Spinal cord (tissue), 10 donors: Measurements from ENCODE around the gene NPIPB2. TPM values are rescaled to one million over a fixed set of nuclear protein-coding genes. Genes with fewer than 3 reads are reported as not detected.
"Not testable (repeated sequence)": the region's sequence is repeated elsewhere in the genome, so short reads cannot be mapped to it uniquely, and the experiment has no call there.

Source experiments
- DNase-seq, 6 donors: peaks; one replicate each; pipeline versions ENCODE4 v3.0.0 to v3.0.0-alpha.2; 2013 to 2015; ENCODE audit warnings: low spot score in 6 of 6, low read depth in 4 of 6
- H3K27ac ChIP-seq: one replicate; pipeline ENCODE4 v1.5.1; 2013; ENCODE audit warnings: low read depth, low read length, control low read depth
- H3K27me3 ChIP-seq: one replicate; pipeline ENCODE4 v1.6.1; 2013; ENCODE audit warnings: low read length; ENCODE audit not compliant: control insufficient read depth, insufficient read depth
- H3K36me3 ChIP-seq: one replicate; pipeline ENCODE4 v1.6.1; 2013; ENCODE audit warnings: low read length; ENCODE audit not compliant: control insufficient read depth, insufficient read depth
- H3K4me1 ChIP-seq: one replicate; pipeline ENCODE4 v1.6.1; 2013; ENCODE audit warnings: low read length; ENCODE audit not compliant: control insufficient read depth, insufficient read depth
- H3K4me3 ChIP-seq: one replicate; pipeline ENCODE4 v1.5.1; 2013; ENCODE audit warnings: low read depth, low read length, control low read depth
- H3K9me3 ChIP-seq: one replicate; pipeline ENCODE4 v1.6.1; 2013; ENCODE audit warnings: low read length; ENCODE audit not compliant: control insufficient read depth, insufficient read depth
- WGBS: methylation state at CpG from one replicate; pipeline ENCODE4 v1.1.5; 2013; ENCODE audit warnings: missing lambda C conversion rate; ENCODE audit not compliant: insufficient coverage; 5-methylcytosine and 5-hydroxymethylcytosine counted together
- polyA plus RNA-seq, 2 donors: library from polyadenylated mRNA; unstranded; fragments of 120-200 nt; gene quantifications; one replicate each; pipeline ENCODE4 v1.2.1, GENCODE V29; 2013; ENCODE audit not compliant: insufficient read length in 2 of 2
- total RNA-seq, 2 donors: library from RNA; depleted of rRNA in 1 of 2; stranded (reverse); fragments of 120-200 nt in 1 of 2; fragments of >200 nt in 1 of 2; gene quantifications; one replicate each; pipeline versions ENCODE4 v1.2.3 to v1.2.4, GENCODE V29; 2013 to 2014
- donor health status: healthy.

Gene NPIPB2
- total and polyA plus RNA-seq, 4 donors, result 3.5 to 5.6 (median 4.8) TPM

- H3K9me3 ChIP-seq, result no peaks in the 10 kb centered on the region
- H3K27ac ChIP-seq, result no peak overlapping the region
- no peak overlapping the region for H3K4me3 ChIP-seq
- no peak for DNase-seq
- WGBS, result 100% methylated on average over 1 of the region's 6 CpGs
- H3K27me3 ChIP-seq, result no peaks in the 10 kb centered on the region
- H3K36me3 ChIP-seq, result no peaks in the 10 kb centered on the region
- H3K4me1 ChIP-seq, result no peaks in the 10 kb centered on the region
Observed at GRCh38 chr16:11963706-11964105, 21.9 kb upstream of the NPIPB2 start.

DNA sequence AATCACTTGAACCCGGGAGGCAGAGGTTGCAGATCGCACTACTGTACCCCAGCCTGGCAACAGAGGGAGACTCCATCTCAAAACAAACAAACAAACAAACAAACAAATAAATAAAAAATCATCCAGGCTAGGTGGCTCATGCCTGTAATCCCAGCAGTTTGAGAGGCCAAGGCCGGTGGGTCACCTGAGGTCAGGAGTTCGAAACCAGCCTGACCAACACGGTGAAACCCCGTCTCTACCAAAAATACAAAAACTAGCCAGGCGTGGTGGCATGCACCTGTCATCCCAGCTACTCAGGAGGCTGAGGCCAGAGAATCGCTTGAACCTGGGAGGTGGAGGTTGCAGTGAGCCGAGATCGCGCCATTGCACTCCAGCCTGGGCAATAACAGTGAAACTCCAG is 21.1 kb upstream of the NPIPB2 start:
- not testable (repeated sequence) for H3K27me3 ChIP-seq, H3K9me3 ChIP-seq, H3K36me3 ChIP-seq, DNase-seq, H3K4me3 ChIP-seq, H3K4me1 ChIP-seq, H3K27ac ChIP-seq
- WGBS, result 95% methylated on average over 8 of the region's 11 CpGs

DNA sequence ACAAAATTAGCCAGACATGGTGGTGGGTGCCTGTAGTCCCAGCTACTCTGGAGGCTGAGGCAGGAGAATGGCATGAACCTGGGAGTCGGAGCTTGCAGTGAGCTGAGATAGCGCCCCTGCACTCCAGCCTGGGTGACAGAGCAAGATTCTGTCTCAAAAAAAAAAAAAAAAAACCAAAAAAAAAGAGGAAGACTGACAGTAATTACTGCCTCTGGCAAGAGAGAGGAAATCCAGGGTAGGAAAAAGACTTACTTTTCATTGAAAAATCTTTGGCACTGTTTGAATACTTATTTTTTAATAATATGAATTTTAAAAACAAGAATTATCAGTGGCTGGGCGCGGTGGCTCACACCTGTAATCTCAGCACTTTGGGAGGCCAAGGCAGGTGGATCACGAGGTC is 20.6 kb upstream of the NPIPB2 start:
- not testable (repeated sequence) for H3K27me3 ChIP-seq, H3K4me3 ChIP-seq, H3K27ac ChIP-seq, H3K36me3 ChIP-seq, H3K4me1 ChIP-seq, H3K9me3 ChIP-seq, DNase-seq
- WGBS, result 83% methylated on average over 1 of the region's 5 CpGs

DNA sequence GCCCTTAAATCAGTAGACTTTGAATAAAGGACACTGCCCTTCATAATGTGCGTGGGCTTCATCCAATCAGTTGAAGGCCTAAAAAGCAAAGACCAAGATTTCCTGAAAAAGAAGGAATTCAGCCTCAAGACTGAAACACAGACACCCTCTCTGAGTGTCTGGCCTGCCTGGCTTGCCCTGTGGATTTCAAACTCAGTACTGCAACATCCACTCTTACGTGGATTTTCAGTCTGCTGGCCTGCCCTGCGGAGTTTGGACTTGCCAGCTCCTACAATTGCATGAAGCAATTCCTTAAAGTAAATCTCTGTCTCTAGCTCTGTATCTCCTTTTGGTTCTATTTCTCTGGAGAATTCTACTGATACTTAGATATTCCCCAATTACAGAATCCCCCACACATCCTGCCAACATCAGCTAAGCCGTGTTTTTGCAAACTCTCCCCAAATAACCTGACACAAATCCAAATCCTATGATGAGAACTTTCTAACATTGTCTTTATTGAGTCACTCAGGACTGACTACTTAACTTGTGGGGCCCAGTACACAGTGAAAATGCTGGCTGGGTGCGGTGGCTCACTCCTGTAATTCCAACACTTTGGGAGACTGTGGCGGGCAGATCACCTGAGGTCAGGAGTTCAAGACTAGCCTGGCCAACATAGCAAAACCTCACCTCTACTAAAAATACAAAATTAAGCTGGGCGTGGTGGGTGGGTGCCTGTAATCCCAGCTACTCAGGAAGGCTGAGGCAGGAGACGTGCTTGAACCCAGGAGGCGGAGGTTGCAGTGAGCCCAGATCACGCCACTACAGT is 15.9 kb upstream of the NPIPB2 start:
- Histone ChIP-seq H3K36me3 (no peaks in the 10 kb centered on the region), H3K27me3 (no peaks in the 10 kb centered on the region), H3K4me1 (no peaks in the 10 kb centered on the region), H3K9me3 (no peaks in the 10 kb centered on the region), H3K4me3 (no peak overlapping the region), H3K27ac (no peak overlapping the region)
- DNase-seq, result no peak
- 95% methylated on average over 9 of the region's 10 CpGs for WGBS

DNA sequence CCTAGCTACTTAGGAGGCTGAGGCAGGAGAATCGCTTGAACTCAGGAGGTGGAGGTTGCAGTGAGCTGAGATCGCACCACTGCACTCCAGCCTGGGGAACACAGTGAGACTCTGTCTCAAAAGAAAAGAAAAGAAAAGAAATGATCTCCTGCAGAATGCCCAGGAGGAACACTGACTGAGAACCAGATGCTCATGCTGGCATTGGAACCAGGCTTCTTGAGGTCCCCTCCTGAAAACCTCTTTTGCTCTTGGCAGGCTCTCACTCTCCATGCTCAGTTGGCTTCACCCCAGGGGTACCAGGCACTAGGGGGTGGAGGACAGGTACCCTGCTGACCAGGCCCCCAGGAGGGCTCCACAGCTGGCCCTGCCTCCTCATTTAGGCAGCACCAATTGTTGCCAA is 14.7 kb upstream of the NPIPB2 start:
- Histone ChIP-seq H3K36me3 (no peaks in the 10 kb centered on the region), H3K27ac (no peak overlapping the region), H3K27me3 (no peaks in the 10 kb centered on the region), H3K4me3 (no peak overlapping the region), H3K9me3 (no peaks in the 10 kb centered on the region), H3K4me1 (no peaks in the 10 kb centered on the region)
- no peak for DNase-seq
- WGBS, result 50% methylated on average over 1 of the region's 2 CpGs

GRCh38 chr16:11955713-11956123 is 13.9 kb upstream of the NPIPB2 start:
- H3K4me3 ChIP-seq, result no peak overlapping the region
- H3K27ac ChIP-seq, result no peak overlapping the region
- 84% methylated on average over 7 of the region's 8 CpGs for WGBS
- H3K27me3 ChIP-seq, result no peaks in the 10 kb centered on the region
- no peaks in the 10 kb centered on the region for H3K9me3 ChIP-seq
- no peak for DNase-seq
- no peaks in the 10 kb centered on the region for H3K36me3 ChIP-seq
- no peaks in the 10 kb centered on the region for H3K4me1 ChIP-seq

DNA sequence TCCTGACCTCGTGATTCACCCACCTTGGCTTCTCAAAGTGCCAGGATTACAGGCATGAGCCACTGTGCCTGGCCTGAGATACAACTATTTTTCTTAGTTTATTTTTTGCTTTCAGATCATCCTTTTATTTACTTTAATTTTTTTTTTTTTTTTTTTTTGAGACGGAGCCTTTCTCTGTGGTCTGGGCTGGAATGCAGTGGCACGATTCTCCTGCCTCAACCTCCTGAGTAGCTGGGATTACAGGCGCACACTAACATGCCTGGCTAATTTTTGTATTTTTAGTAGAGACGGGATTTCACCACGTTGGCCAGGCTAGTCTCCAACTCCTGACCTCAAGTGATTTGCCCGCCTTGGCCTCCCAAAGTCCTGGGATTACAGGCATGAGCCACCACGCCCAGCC is 11.7 kb upstream of the NPIPB2 start:
- not testable (repeated sequence) for H3K9me3 ChIP-seq, H3K4me1 ChIP-seq, H3K4me3 ChIP-seq, H3K27ac ChIP-seq, H3K36me3 ChIP-seq, DNase-seq, H3K27me3 ChIP-seq
- 85% methylated on average over 4 of the region's 8 CpGs for WGBS

- Histone ChIP-seq H3K4me1 (no peaks in the 10 kb centered on the region), H3K36me3 (no peaks in the 10 kb centered on the region), H3K27me3 (no peaks in the 10 kb centered on the region), H3K4me3 (no peak overlapping the region), H3K9me3 (no peaks in the 10 kb centered on the region), H3K27ac (no peak overlapping the region)
- peak in 1 of 6 donors; percentile 29 for DNase-seq
- WGBS, result 88% methylated on average over 5 of the region's 5 CpGs
Observed at GRCh38 chr16:11950388-11950787, 8.5 kb upstream of the NPIPB2 start.

DNA sequence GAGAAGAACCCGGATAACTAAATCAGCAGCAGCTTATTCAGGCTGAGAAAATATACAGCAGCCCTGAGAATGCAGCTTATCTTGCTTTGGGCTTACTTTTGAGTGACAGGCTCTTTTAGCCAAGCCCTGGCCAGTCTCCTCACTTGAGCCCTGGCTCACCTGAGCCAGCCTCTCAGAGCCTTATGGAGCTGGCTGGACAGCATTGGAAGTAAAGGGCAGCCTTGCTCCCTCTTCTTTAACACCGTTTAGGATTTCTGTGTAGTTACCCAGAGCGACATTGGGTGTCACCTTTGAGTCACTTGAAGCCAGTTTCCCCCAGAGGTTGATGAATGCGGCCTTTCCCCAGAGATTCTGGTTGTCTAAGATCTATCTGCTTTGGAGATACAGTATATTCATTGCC is 7.7 kb upstream of the NPIPB2 start:
- Histone ChIP-seq H3K27me3 (no peaks in the 10 kb centered on the region), H3K4me3 (no peak overlapping the region), H3K27ac (no peak overlapping the region), H3K9me3 (no peaks in the 10 kb centered on the region), H3K4me1 (no peaks in the 10 kb centered on the region), H3K36me3 (no peaks in the 10 kb centered on the region)
- peak in 3 of 6 donors; percentile 17 to 79 (median 69) for DNase-seq
- 35% methylated on average over 2 of the region's 4 CpGs for WGBS

GRCh38 chr16:11948819-11949218 is 7.0 kb upstream of the NPIPB2 start:
- 100% methylated on average over 5 of the region's 5 CpGs for WGBS

More at GRCh38 chr16:11948819-11949218, 7.0 kb upstream of the NPIPB2 start:
- no peak overlapping the region for H3K4me3 ChIP-seq
- no peak for DNase-seq
- no peaks in the 10 kb centered on the region for H3K27me3 ChIP-seq
- no peak overlapping the region for H3K27ac ChIP-seq
- no peaks in the 10 kb centered on the region for H3K36me3 ChIP-seq
- H3K4me1 ChIP-seq, result no peaks in the 10 kb centered on the region
- no peaks in the 10 kb centered on the region for H3K9me3 ChIP-seq
